HepG2 (cell line): Measurements from ENCODE around the gene ATRX.
"Not testable (repeated sequence)": the region's sequence is repeated elsewhere in the genome, so short reads cannot be mapped to it uniquely, and the experiment has no call there.

Source experiments
- AFF4 ChIP-seq: sonication (generic); formaldehyde crosslinking; IDR thresholded peaks from 2 replicates; pipeline ENCODE4 v1.4.0; 2020; ENCODE audit warnings: missing genetic modification reagents
- CTCF ChIP-seq: sonication (generic); formaldehyde crosslinking; IDR thresholded peaks from 2 replicates; pipeline ENCODE4 v1.5.0; 2020; ENCODE audit warnings: mild to moderate bottlenecking, missing genetic modification reagents, moderate library complexity
- ZNF879 ChIP-seq: sonication (generic); formaldehyde crosslinking; IDR thresholded peaks from 2 replicates; pipeline ENCODE4 v1.8.1; 2023; ENCODE audit warnings: missing genetic modification reagents

DNA sequence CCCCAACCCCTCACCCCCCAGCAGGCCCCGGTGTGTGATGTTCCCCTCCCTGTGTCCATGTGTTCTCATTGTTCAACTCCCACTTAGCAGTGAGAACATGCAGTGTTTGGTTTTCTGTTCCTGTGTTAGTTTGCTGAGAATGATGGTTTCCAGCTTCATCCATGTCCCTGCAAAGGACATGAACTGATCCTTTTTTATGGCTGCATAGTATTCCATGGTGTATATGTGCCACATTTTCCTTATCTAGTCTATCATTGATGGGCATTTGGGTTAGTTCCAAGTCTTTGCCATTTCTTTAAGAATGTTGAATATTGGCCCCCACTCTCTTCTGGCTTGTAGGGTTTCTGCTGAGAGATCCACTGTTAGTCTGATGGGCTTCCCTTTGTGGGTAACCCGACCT is 36.0 kb upstream of the ATRX start:
- not testable (repeated sequence) for TF ChIP-seq CTCF (CRISPR knock-in tag); ZNF879; AFF4 (CRISPR knock-in tag)
